Vagina (tissue), 2 donors: Measurements from ENCODE around the gene TNNT3.

Source experiments
- CTCF ChIP-seq, 3 experiments: fragments of 450-650 bp in 2 of 3; fragments of 200-600 bp in 1 of 3; sonication (generic) in 1 of 3; IDR thresholded peaks; one replicate each; pipeline ENCODE4 v1.5.1; 2017 to 2019; ENCODE audit warnings: antibody characterized with exemption in 3 of 3, mild to moderate bottlenecking in 2 of 3, moderate library complexity in 2 of 3
- POLR2A ChIP-seq, 2 donors: fragments of 450-650 bp; IDR thresholded peaks; one replicate each; pipeline ENCODE4 v1.6.1; 2017; ENCODE audit warnings: antibody characterized with exemption in 2 of 2, mild to moderate bottlenecking in 2 of 2, moderate library complexity in 2 of 2
- POLR2AphosphoS5 ChIP-seq, 2 donors: sonication (generic); formaldehyde crosslinking; IDR thresholded peaks; one replicate each; pipeline ENCODE4 v1.9.0; 2017; ENCODE audit warnings: antibody characterized with exemption in 2 of 2, mild to moderate bottlenecking in 2 of 2, low read depth in 1 of 2; ENCODE audit not compliant: insufficient read depth in 1 of 2

DNA sequence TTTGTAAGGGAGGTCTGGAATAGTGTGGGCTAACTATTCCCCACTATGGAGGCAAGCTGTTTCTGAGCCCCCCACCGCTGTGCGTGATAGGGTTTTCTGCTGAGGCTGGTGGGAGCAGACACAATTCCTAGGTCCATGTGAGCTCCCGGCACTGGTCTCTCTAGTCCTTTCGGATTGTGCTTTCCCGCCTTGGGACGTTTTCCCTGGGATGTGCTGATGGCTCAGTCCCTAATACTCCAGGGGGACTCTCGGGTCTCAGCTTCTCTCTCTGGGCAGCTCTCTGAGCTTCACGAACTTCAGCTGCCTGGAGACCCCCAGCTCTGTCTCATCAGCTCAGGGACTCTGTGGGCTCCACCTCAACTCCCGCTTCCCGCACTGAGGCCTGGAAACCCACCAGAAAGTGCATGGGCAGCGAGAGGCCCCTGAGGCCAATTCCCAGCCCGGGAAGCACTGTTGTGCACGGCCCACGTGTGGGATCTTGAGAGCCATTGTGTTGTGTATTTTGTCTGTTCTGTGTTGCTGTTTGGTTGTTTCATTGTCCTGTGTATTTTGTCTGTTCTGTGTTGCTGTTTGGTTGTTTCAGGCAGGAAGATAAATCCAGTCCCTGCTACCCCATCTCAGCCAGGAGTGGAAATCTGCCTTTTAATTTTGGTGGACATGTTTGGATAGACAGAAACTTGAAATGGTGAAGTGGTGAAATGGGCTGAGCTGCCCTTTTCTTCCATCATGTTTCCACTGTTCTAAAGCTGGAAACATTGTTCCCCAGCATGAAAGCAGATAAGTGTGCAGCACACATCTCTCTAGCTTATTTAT is 12.7 kb upstream of the TNNT3 start:
- TF ChIP-seq CTCF (IDR thresholded peaks at IDR 0.05) (no peak), POLR2AphosphoS5 (IDR thresholded peaks at IDR 0.05; ENCODE audit: insufficient read depth in 1 of 2, low read depth in 1 of 2) (no peak), POLR2A (IDR thresholded peaks at IDR 0.05) (no peak)
